ENCODE measurements around the gene ZNF407.

The ZNF407 gene

DNA sequence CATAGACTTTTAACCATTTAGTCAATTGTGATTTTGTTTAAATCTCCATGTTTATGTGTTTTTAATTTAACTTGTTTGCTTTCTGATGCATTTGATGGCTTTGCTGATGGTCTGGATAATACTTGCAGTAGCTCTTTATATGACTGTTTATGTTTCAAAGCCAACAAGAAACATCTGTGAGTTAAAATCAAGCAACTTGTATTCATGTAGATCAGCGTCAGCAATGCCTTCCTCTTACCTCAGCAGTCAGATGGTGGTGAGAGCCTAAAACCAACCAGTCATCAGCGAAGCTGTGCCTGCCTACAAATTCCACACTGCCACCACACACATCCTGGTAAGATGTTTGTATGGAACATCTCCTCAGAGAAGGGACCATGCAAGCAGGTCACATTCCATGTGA is 379.4 kb downstream of the ZNF407 start:
- H3K79me2 ChIP-seq (ENCODE audit: low read length) = no peaks in the 10 kb centered on the region
- H3K4me3 ChIP-seq (ENCODE audit: low read length) = no peak overlapping the region
- H3K9me3 ChIP-seq (replicated peaks; ENCODE audit: insufficient read depth, low read length) = no peaks in the 10 kb centered on the region
- no peak overlapping the region for H3K27ac ChIP-seq (ENCODE audit: low read length)
- no peak for DNase-seq
- H4K20me1 ChIP-seq (ENCODE audit: insufficient read depth, low read length) = no peaks in the 10 kb centered on the region
- H3K9ac ChIP-seq (ENCODE audit: low read length) = no peak overlapping the region
- H3K9me2 ChIP-seq (replicated peaks; ENCODE audit: insufficient read depth, low read length) = no peaks in the 10 kb centered on the region
- H3K36me3 ChIP-seq (replicated peaks; ENCODE audit: insufficient read depth, low read length) = no peaks in the 10 kb centered on the region
- H2AFZ ChIP-seq (ENCODE audit: low read length) = no peak overlapping the region
- H3K27me3 ChIP-seq (replicated peaks; ENCODE audit: insufficient read depth, low read length) = no peaks in the 10 kb centered on the region
- no peak overlapping the region for H3K4me2 ChIP-seq (ENCODE audit: low read depth, low read length)
- H3K4me1 ChIP-seq (ENCODE audit: low read length) = no peaks in the 10 kb centered on the region
- no peak for TF ChIP-seq EZH2 (optimal IDR thresholded peaks at IDR 0.05; ENCODE audit: low read depth, low read length)
- no peak for TF ChIP-seq EZH2phosphoT487 (IDR thresholded peaks at IDR 0.05; ENCODE audit: low read length)
- TF ChIP-seq, protein P1, sequence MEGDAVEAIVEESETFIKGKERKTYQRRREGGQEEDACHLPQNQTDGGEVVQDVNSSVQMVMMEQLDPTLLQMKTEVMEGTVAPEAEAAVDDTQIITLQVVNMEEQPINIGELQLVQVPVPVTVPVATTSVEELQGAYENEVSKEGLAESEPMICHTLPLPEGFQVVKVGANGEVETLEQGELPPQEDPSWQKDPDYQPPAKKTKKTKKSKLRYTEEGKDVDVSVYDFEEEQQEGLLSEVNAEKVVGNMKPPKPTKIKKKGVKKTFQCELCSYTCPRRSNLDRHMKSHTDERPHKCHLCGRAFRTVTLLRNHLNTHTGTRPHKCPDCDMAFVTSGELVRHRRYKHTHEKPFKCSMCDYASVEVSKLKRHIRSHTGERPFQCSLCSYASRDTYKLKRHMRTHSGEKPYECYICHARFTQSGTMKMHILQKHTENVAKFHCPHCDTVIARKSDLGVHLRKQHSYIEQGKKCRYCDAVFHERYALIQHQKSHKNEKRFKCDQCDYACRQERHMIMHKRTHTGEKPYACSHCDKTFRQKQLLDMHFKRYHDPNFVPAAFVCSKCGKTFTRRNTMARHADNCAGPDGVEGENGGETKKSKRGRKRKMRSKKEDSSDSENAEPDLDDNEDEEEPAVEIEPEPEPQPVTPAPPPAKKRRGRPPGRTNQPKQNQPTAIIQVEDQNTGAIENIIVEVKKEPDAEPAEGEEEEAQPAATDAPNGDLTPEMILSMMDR (IDR thresholded peaks at IDR 0.05; ENCODE audit: low read length) = no peak
- no peaks in the 10 kb centered on the region for H3F3A ChIP-seq (ENCODE audit: insufficient read depth, low read length)

DNA sequence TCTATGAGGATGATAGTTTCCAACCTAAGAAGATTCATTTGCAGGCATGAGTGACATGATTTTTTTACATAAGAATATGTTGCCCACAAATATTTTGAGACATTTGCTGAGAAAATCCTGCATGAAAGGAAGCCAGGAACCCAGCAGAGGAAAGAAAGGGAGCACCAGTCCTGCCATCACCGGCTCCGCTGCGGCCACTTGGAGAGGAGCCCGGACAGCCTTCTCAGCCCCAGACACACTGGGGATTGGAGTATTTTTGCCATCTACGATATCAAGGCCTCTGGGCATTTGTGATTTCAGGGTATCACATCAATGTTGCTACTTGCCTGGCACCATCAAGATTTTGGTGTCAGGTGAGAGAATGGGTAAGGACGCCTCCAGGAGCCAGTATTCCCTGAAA is 383.0 kb downstream of the ZNF407 start:
- H3K9ac ChIP-seq (ENCODE audit: low read length) = no peak overlapping the region
- no peak for DNase-seq
- no peaks in the 10 kb centered on the region for H3K9me3 ChIP-seq (replicated peaks; ENCODE audit: insufficient read depth, low read length)
- TF ChIP-seq EZH2phosphoT487 (IDR thresholded peaks at IDR 0.05; ENCODE audit: low read length) = no peak
- TF ChIP-seq EZH2 (optimal IDR thresholded peaks at IDR 0.05; ENCODE audit: low read depth, low read length) = no peak
- TF ChIP-seq, protein P1 (IDR thresholded peaks at IDR 0.05; ENCODE audit: low read length) = no peak
- no peak overlapping the region for H3K4me3 ChIP-seq (ENCODE audit: low read length)
- no peaks in the 10 kb centered on the region for H3K79me2 ChIP-seq (ENCODE audit: low read length)
- H3K27ac ChIP-seq (ENCODE audit: low read length) = no peak overlapping the region
- H3K4me1 ChIP-seq (ENCODE audit: low read length) = no peaks in the 10 kb centered on the region
- no peak overlapping the region for H3K4me2 ChIP-seq (ENCODE audit: low read depth, low read length)
- H3K36me3 ChIP-seq (replicated peaks; ENCODE audit: insufficient read depth, low read length) = no peaks in the 10 kb centered on the region
- no peaks in the 10 kb centered on the region for H3F3A ChIP-seq (ENCODE audit: insufficient read depth, low read length)
- H4K20me1 ChIP-seq (ENCODE audit: insufficient read depth, low read length) = no peaks in the 10 kb centered on the region
- H3K9me2 ChIP-seq (replicated peaks; ENCODE audit: insufficient read depth, low read length) = no peaks in the 10 kb centered on the region
- no peaks in the 10 kb centered on the region for H3K27me3 ChIP-seq (replicated peaks; ENCODE audit: insufficient read depth, low read length)
- H2AFZ ChIP-seq (ENCODE audit: low read length) = no peak overlapping the region

DNA sequence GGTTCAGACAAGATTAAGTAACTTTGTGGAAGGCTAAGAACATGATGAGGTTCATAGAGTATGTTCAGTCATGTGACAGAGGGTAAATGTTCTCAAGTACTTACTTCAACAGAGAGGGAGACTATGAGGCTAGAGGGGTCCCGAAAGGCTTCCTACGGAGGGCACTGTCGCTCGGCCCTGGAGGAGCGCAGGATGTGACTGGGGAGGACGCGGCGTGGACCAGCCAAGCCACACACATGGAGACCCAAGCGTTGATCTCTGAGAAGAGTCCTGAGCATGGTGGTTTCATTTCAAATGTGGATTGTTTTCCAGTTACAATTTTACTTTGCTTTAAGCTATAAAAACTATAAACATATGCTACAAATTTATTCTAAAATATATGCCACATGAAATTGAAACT is 383.8 kb downstream of the ZNF407 start:
- Histone ChIP-seq H3K9ac (ENCODE audit: low read length) (no peak overlapping the region), H3K36me3 (replicated peaks; ENCODE audit: insufficient read depth, low read length) (no peaks in the 10 kb centered on the region), H3K27me3 (replicated peaks; ENCODE audit: insufficient read depth, low read length) (no peaks in the 10 kb centered on the region), H2AFZ (ENCODE audit: low read length) (no peak overlapping the region), H3K4me1 (ENCODE audit: low read length) (no peaks in the 10 kb centered on the region), H3K79me2 (ENCODE audit: low read length) (no peaks in the 10 kb centered on the region), H3F3A (ENCODE audit: insufficient read depth, low read length) (no peaks in the 10 kb centered on the region), H3K4me3 (ENCODE audit: low read length) (no peak overlapping the region), H3K9me3 (replicated peaks; ENCODE audit: insufficient read depth, low read length) (no peaks in the 10 kb centered on the region), H3K27ac (ENCODE audit: low read length) (no peak overlapping the region), H4K20me1 (ENCODE audit: insufficient read depth, low read length) (no peaks in the 10 kb centered on the region), H3K9me2 (replicated peaks; ENCODE audit: insufficient read depth, low read length) (no peaks in the 10 kb centered on the region), H3K4me2 (ENCODE audit: low read depth, low read length) (no peak overlapping the region)
- TF ChIP-seq, protein P1 (IDR thresholded peaks at IDR 0.05; ENCODE audit: low read length) = no peak
- TF ChIP-seq EZH2phosphoT487 (IDR thresholded peaks at IDR 0.05; ENCODE audit: low read length) (no peak), EZH2 (optimal IDR thresholded peaks at IDR 0.05; ENCODE audit: low read depth, low read length) (no peak)
- no peak for DNase-seq

Measured in MM.1S (cell line).